Germinal center (tissue), 1 donor: ENCODE results near the gene SF3B1.
"Not testable (repeated sequence)": the region's sequence is repeated elsewhere in the genome, so short reads cannot be mapped to it uniquely, and the experiment has no call there.

Experiments
- DNase-seq: peaks from one replicate; pipeline ENCODE4 v3.0.0; 2012; ENCODE audit warnings: mixed read lengths, low spot score

Gene SF3B1, protein sequence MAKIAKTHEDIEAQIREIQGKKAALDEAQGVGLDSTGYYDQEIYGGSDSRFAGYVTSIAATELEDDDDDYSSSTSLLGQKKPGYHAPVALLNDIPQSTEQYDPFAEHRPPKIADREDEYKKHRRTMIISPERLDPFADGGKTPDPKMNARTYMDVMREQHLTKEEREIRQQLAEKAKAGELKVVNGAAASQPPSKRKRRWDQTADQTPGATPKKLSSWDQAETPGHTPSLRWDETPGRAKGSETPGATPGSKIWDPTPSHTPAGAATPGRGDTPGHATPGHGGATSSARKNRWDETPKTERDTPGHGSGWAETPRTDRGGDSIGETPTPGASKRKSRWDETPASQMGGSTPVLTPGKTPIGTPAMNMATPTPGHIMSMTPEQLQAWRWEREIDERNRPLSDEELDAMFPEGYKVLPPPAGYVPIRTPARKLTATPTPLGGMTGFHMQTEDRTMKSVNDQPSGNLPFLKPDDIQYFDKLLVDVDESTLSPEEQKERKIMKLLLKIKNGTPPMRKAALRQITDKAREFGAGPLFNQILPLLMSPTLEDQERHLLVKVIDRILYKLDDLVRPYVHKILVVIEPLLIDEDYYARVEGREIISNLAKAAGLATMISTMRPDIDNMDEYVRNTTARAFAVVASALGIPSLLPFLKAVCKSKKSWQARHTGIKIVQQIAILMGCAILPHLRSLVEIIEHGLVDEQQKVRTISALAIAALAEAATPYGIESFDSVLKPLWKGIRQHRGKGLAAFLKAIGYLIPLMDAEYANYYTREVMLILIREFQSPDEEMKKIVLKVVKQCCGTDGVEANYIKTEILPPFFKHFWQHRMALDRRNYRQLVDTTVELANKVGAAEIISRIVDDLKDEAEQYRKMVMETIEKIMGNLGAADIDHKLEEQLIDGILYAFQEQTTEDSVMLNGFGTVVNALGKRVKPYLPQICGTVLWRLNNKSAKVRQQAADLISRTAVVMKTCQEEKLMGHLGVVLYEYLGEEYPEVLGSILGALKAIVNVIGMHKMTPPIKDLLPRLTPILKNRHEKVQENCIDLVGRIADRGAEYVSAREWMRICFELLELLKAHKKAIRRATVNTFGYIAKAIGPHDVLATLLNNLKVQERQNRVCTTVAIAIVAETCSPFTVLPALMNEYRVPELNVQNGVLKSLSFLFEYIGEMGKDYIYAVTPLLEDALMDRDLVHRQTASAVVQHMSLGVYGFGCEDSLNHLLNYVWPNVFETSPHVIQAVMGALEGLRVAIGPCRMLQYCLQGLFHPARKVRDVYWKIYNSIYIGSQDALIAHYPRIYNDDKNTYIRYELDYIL

DNA sequence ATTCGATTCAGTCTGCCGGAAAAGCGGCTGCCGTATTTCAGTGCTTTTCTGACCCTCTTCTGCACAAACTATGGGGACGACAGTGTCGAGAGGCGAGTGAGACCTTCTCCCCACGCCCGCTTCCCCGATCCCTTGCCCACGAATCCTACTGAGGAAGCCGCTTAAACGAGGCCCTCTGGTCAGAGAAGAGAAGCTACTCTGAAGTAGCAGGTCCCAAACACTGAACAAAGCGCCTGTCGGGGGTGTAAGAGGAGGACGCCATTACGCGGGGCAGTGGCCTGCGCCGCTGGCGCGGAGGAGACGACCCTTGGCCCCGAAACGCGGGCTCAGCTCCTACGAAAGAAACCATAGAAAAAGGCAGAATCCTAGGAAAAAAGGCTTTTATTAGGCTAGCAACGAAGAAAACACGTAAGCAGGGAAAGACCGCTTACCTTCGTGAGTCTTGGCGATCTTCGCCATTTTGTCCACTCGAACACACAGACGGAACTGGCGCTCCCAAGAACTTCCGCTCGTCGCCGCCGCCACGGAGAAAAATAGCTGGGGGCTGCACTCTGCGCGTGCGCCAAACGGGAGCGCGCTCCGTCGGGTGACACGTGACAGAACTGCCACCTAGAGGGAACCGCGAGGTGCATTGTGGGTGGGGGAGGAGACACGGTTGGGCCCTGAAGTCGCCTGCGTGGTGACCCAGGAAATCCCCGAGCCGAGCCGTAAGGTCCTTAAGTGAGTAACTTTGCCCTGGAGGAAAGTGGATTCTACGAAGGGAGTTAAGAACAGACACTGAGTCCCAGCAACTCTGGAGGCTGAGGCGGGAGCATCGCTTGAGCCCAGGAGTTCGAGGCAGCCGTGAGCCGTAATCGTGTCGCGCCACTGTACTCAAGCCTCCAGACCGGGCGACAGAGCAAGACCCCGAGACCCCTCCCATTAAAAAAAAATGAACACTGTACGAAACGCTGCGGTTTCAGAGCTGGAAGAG, at the start of gene SF3B1:
SF3B1 (minus strand) TSS at position 488 of the 973 bp plus-strand sequence; CDS start at position 459, 29 bp downstream.
- DNase-seq = peak; percentile 96

DNA sequence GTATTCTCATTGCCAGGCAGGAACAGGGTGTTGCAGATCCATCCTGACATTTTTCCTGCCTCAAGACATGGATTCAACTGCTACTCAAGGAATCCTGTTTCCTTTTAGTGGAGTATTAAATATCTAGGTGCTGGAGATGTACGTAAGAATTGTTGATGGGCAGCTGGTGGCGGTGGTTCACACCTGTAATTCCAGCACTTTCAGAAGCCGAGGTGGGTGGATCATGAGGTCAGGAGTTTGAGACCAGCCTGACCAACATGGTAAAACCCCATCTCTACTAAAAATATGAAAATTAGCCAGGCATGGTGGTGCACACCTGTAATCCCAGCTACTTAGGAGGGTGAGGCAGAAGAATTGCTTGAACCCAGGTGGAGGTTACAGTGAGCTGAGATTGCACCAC, 49.4 kb upstream of the SF3B1 start:
- not testable (repeated sequence) for DNase-seq

GRCh38 chr2:197480165-197481036, 45.6 kb upstream of the SF3B1 start:
- no peak for DNase-seq

GRCh38 chr2:197477797-197478196, 43.0 kb upstream of the SF3B1 start:
- DNase-seq = no peak

DNA sequence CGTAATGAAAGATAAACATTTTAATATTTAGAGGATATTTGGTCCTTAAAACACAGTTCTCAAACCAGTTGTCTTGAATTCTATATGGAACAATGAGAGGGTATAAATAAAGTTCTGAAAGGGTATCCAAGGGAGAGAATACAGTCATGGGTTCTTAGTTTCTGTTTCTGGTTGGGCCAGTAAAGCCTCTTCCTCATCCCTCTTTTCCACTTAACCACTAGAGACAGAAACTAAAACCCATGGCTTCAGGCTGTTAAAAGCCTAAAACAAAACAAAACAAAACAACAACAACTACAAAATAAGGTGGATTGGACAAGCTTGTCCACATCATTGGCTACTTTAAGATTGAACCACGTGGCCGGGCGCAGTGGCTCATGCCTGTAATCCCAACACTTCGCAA, 37.3 kb upstream of the SF3B1 start:
- DNase-seq = no peak

GRCh38 chr2:197464175-197464574, 29.3 kb upstream of the SF3B1 start:
- DNase-seq = no peak

GRCh38 chr2:197461057-197461456, 26.2 kb upstream of the SF3B1 start:
- DNase-seq = no peak

- no peak for DNase-seq
These were observed 25.8 kb upstream of the SF3B1 start for GRCh38 chr2:197460649-197461048.

DNA sequence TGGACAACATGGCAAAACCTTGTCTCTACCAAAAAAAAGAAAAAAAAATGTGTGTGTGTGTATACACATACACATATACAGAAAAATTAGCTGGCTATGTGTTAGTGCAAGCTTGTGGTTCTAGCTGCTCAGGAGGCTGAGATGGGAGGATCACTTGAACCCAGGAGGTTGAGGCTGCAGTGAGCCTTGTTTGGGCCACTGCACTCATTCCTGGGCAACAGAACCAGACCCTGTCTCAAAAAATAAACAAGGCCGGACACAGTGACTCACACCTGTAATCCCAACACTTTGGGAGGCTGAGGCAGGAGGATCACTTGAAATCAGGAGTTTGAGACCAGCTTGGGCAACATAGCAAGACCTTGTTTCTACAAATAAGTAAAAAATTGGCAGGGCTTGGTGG, 20.6 kb upstream of the SF3B1 start:
- no peak for DNase-seq

DNA sequence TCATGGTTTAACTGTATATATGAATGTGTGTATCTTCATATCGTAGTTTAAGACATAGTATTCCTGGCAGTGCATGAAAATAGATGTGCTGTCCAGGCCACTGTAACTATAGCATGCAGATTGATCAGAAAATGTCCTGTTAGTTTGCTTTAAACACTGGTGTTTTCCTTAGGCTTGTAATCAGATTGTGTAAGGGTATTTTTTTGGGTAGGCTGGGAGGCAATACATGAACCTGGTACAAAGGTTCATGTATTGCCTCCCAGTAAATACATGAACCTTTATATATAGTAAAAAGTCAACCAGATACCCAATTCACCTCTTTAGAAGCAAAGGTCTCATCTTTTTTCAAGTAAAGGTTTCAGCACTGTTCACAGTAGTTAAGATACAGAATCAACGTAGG, 20.1 kb upstream of the SF3B1 start:
- DNase-seq = no peak

DNA sequence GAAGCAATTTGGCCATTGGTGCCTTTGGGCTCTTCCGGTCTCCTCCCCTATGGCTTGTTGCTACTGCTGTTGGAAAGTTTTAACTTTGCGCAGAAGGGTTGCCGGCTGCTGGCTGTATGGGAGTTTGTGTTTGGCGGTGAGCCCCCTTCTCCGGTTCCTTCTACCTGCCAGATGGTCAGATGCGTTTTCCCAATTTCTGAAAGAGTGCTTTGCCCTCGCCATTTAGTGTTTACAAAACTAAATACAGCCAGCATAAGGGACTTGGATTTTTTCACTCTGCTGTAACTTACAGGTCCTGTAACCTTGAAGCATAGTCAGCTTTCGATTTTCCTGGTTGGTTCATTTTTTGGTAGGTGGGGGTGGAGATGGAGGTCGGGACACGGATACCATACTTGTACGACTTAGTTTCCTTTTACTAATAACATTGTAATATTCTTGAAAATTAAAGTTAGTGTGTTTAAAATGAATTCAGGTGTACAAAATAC, 19.1 kb upstream of the SF3B1 start:
- DNase-seq = no peak

- peak; percentile 98 for DNase-seq
These were observed 18.5 kb upstream of the SF3B1 start, which contains the start of gene COQ10B for GRCh38 chr2:197453123-197453913. COQ10B (plus strand) TSS chr2:197453552; CDS start chr2:197453561, 9 bp downstream.

GRCh38 chr2:197452754-197453122, 17.9 kb upstream of the SF3B1 start:
- no peak for DNase-seq

DNA sequence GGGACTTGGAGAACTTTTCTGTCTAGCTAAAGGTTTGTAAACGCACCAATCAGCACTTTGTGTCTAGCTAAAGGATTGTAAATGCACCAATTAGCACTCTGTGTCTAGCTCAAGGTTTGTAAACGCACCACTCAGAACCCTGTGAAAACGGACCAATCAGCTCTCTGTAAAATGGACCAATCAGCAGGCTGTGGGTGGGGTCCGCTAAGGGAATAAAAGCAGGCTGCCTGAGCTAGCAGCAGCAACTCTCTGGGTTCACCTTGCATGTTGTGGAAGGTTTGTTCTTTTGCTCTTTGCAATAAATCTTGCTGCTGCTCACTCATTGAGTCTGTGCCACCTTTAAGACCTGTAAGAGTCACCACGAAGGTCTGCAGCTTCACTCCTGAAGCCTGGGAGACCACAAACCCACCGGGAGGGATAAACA, 16.1 kb upstream of the SF3B1 start:
- not testable (repeated sequence) for DNase-seq

- DNase-seq = no peak
These were observed 15.6 kb upstream of the SF3B1 start for GRCh38 chr2:197450465-197450864.

DNA sequence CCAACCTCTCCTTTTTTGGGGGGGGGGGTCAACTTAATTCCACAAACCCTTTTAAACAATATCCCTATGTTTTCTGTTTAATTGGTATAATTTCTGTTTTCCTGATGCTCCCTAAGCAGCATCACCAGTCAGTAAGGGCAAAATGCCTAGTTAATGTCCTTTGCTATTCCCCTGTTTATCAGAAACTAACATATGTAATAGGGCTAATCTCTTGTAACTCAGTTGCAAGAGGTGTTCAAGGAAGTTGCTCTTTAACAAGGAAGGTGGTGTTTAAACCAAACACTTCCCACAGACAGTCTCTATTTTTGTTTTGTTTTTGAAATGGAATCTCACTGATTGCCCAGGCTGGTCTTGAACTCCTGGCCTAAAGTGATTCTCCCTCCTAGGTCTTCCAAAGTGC, 12.0 kb upstream of the SF3B1 start:
- no peak for DNase-seq

DNA sequence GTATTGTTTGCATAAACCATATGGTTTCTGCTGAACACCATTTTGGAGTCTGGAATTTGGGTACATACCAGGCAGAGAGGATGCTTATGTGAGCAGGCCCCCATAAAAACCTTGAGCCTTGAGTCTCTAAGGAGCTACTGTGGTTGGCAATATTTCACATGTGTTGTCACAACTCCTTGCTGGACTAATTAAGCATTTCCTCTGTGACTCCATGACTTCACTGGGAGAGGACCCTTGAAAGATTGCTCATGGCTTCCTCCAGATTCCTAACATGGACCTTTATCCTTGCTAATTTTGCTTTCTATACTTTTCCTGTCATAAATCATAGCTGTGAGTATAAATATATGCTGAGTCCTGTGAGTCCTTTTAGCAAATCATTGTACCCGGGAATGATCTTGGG, 10.9 kb upstream of the SF3B1 start:
- DNase-seq = no peak

DNA sequence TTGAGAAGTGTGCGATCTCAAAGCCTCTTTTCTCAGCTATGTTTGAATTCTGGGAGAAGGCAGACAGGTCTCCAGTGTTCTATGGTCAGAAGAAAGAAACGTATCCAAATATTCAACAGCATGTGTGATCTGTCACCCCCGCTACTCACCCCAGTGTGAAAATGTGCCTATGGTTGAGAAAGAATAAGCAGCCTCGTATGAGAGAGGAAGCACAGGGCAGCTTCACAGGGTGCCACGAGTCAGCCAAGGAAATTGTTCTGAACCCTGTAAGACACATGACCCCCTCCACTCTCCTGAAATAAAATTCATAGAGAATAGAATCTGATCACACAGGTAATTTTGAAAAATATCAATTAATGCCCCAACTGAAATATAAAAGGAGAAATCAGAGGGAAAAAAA, 8.0 kb upstream of the SF3B1 start:
- DNase-seq = no peak

GRCh38 chr2:197437380-197437779, 2.6 kb upstream of the SF3B1 start:
- no peak for DNase-seq
